Fibroblast of lung (primary cell): ENCODE measurements around the gene HAPLN1.

ENCODE experiments used
- EZH2 ChIP-seq: IDR thresholded peaks from 2 replicates; pipeline ENCODE4 v1.5.1; 2012; ENCODE audit warnings: low read length, control low read depth, mild to moderate bottlenecking; ENCODE audit errors: missing control alignments
- TF ChIP-seq, protein P1 (sequence below), 2 donors: IDR thresholded peaks in 1 of 2; conservative IDR thresholded peaks in 1 of 2; 1 replicate in 1 of 2; 2 replicates in 1 of 2; pipeline ENCODE4 v1.5.1; 2011 to 2012; ENCODE audit warnings: low read length in 2 of 2, control low read depth in 1 of 2, inconsistent platforms in 1 of 2, low read depth in 1 of 2, mild to moderate bottlenecking in 1 of 2

DNA sequence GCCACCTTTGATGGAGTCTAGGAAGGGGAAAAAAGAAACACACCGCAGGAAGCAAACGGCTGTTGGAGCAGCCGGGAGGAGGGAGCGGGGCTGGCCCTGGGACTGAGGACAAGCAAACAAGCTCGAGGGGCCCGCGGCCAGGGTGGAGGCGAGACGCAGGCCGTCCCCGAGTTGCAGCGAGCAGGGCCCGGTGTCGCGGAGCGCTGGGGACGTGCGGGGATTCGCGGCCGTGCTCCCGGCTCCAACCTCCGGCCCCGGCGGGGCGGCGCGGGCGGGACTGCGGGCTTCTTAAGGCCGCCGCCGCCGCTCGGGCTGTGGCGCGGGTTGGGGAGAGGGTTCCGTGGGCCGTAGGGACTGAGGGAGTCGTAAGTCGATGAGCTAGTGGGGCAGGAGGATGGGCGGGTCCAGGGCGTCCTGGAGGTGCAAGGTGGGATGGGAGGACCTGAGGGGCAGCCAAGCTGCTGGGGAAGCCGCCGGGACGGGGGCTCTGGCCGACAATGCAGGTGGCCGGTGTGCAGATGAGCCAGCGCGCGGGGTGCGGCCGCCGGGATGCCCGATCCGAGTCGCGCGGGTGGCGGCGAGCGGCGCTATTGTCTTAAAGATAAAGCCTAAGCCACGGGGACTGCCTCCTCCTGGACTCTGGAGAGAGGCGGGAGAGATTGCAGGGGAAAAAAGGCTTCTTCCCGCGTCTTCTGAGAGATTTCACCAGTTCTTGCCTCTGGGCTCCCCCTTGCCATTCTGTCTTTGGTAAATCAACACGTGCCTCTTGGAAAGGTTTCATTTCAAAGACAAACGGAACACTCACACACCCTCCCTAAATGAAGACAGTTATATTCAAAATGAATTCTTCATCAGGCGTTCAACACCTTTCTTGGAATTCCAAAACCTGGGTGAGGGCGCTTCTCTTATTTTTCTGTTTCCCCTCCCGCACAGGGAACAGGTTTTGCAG lies 1.6 kb upstream of the HAPLN1 start:
- TF ChIP-seq, protein P1, sequence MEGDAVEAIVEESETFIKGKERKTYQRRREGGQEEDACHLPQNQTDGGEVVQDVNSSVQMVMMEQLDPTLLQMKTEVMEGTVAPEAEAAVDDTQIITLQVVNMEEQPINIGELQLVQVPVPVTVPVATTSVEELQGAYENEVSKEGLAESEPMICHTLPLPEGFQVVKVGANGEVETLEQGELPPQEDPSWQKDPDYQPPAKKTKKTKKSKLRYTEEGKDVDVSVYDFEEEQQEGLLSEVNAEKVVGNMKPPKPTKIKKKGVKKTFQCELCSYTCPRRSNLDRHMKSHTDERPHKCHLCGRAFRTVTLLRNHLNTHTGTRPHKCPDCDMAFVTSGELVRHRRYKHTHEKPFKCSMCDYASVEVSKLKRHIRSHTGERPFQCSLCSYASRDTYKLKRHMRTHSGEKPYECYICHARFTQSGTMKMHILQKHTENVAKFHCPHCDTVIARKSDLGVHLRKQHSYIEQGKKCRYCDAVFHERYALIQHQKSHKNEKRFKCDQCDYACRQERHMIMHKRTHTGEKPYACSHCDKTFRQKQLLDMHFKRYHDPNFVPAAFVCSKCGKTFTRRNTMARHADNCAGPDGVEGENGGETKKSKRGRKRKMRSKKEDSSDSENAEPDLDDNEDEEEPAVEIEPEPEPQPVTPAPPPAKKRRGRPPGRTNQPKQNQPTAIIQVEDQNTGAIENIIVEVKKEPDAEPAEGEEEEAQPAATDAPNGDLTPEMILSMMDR (conservative IDR thresholded peaks at IDR 0.05 in 1 of 2, IDR thresholded peaks at IDR 0.05 in 1 of 2; ENCODE audit: low read depth in 1 of 2, low read length in 2 of 2) = peak; percentile 45 to 50
- no peak for TF ChIP-seq EZH2
